NT2/D1 (cell line): ENCODE results near the gene TTLL7.

Experiments used
- DNase-seq: peaks from one replicate; pipeline ENCODE4 v3.0.0-alpha.2; 2011; ENCODE audit warnings: low read depth, low spot score
- H3K27me3 ChIP-seq: 2 replicates; pipeline ENCODE4 v1.6.0; 2011; ENCODE audit warnings: mild to moderate bottlenecking; ENCODE audit not compliant: insufficient read length, insufficient read depth
- H3K36me3 ChIP-seq: 2 replicates; pipeline ENCODE4 v1.6.1; 2011; ENCODE audit warnings: mild to moderate bottlenecking, low read length, mixed read lengths; ENCODE audit not compliant: insufficient read depth, insufficient read length
- H3K4me1 ChIP-seq: 2 replicates; pipeline ENCODE4 v1.5.1; 2011; ENCODE audit not compliant: insufficient read depth, insufficient read length
- H3K4me3 ChIP-seq: 2 replicates; pipeline ENCODE4 v1.5.1; 2011; ENCODE audit warnings: low read depth; ENCODE audit not compliant: insufficient read length
- H3K9ac ChIP-seq: 2 replicates; pipeline ENCODE4 v1.6.0; 2011; ENCODE audit warnings: low read depth; ENCODE audit not compliant: insufficient read length
- H3K9me3 ChIP-seq: 2 replicates; pipeline ENCODE4 v1.5.1; 2011; ENCODE audit warnings: mild to moderate bottlenecking, low read length; ENCODE audit not compliant: insufficient read depth
- SUZ12 ChIP-seq: IDR thresholded peaks from 2 replicates; pipeline ENCODE4 v1.6.1; 2011; ENCODE audit not compliant: insufficient read length, insufficient read depth; ENCODE audit errors: extremely low read depth
- YY1 ChIP-seq: IDR thresholded peaks from 2 replicates; pipeline ENCODE4 v1.6.1; 2011; ENCODE audit not compliant: insufficient read length, insufficient read depth
- ZNF274 ChIP-seq: IDR thresholded peaks from 2 replicates; pipeline ENCODE4 v1.6.1; 2011; ENCODE audit warnings: mild to moderate bottlenecking, low read depth, low read length

The TTLL7 gene

DNA sequence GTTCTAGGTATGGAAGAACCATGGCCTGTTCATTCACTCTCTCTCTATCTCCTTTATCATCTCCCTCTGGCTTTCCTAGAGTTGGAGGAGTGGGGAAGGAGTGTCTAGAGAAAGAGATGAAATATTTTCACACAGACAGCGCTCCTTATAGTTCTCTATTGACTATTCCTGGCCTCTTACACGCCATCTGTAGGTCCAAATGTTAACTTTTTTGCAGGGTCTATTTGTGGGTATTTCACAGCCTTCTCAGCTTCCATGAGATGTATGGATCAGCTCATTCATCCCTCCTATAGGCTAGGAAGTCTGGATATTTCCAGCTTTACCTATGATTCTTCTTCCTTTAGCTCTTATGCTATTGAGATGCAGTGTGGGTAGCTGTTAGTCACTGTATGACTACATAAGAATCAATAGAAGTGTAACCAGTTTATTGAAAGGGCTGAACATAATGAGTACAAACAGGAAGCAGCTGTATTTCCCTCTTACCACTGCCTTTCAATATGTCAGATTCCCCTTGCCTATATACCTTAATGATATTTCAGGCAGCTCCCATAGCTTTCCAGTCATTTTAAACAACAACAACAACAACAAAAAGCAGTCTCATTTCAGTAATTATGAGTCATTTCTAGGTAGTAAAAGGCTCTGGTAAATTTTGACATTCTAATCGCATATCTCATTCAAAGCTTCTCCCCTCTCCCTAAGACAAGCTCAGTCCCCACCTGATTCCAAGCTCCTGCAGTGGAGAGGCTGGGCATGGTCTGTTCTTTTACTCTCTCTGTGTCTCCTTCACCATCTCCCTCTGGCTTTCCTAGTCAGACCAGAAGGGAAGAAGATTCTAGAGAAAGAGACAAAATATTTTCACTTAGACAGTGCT lies 149.5 kb downstream of the TTLL7 start:
- Histone ChIP-seq H3K4me3 (no peak overlapping the region), H3K9ac (no peak overlapping the region), H3K9me3 (no peaks in the 10 kb centered on the region), H3K4me1 (no peaks in the 10 kb centered on the region), H3K36me3 (no peaks in the 10 kb centered on the region), H3K27me3 (no peaks in the 10 kb centered on the region)
- no peak for TF ChIP-seq ZNF274
- TF ChIP-seq YY1: no peak
- TF ChIP-seq SUZ12: no peak
- no peak for DNase-seq

- no peak for DNase-seq
- Histone ChIP-seq H3K9ac (no peak overlapping the region), H3K36me3 (no peaks in the 10 kb centered on the region), H3K4me1 (no peaks in the 10 kb centered on the region), H3K4me3 (no peak overlapping the region), H3K27me3 (no peaks in the 10 kb centered on the region), H3K9me3 (no peaks in the 10 kb centered on the region; the same call in 1 of the 2 replicates)
- TF ChIP-seq ZNF274 (no peak), YY1 (no peak), SUZ12 (no peak)
These were observed 152.8 kb downstream of the TTLL7 start for GRCh38 chr1:83846138-83846537.

GRCh38 chr1:83845437-83846071 lies 153.4 kb downstream of the TTLL7 start:
- TF ChIP-seq YY1 (no peak), ZNF274 (no peak), SUZ12 (no peak)
- no peaks in the 10 kb centered on the region for H3K4me1 ChIP-seq
- no peaks in the 10 kb centered on the region for H3K27me3 ChIP-seq
- no peak for DNase-seq
- H3K9me3 ChIP-seq: no peaks in the 10 kb centered on the region; the same call in 1 of the 2 replicates
- no peaks in the 10 kb centered on the region for H3K36me3 ChIP-seq
- no peak overlapping the region for H3K9ac ChIP-seq
- no peak overlapping the region for H3K4me3 ChIP-seq

DNA sequence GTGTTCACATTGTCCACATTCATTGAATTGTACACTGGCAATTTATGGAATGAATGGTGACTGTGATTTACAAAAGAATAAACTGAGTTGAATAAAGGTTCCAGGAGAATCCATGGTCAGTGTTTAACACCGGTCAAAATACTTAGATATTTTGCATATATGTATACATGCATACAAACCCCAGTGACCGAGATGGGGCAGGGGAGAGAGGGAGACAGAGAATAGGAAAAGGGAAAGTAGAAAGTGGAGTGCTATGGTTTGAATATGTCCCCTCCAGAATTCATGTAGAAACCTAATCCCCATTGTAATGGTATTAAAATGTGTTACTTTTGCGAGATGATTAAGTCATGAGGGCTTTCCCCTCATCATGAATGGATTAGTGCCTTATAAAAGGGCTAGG lies 154.4 kb downstream of the TTLL7 start:
- H3K4me1 ChIP-seq: no peaks in the 10 kb centered on the region
- no peaks in the 10 kb centered on the region for H3K36me3 ChIP-seq
- H3K9me3 ChIP-seq: no peaks in the 10 kb centered on the region; the same call in 1 of the 2 replicates
- no peak for DNase-seq
- H3K27me3 ChIP-seq: no peaks in the 10 kb centered on the region
- no peak overlapping the region for H3K9ac ChIP-seq
- no peak for TF ChIP-seq ZNF274
- no peak for TF ChIP-seq SUZ12
- TF ChIP-seq YY1: no peak
- H3K4me3 ChIP-seq: no peak overlapping the region

GRCh38 chr1:83839566-83840173 lies 159.3 kb downstream of the TTLL7 start:
- no peaks in the 10 kb centered on the region for H3K4me1 ChIP-seq
- H3K27me3 ChIP-seq: no peaks in the 10 kb centered on the region
- no peak overlapping the region for H3K9ac ChIP-seq
- H3K4me3 ChIP-seq: no peak overlapping the region
- H3K36me3 ChIP-seq: no peaks in the 10 kb centered on the region
- no peak for DNase-seq
- TF ChIP-seq SUZ12: no peak
- no peak for TF ChIP-seq YY1
- no peak for TF ChIP-seq ZNF274
- no peaks in the 10 kb centered on the region; the same call in 1 of the 2 replicates for H3K9me3 ChIP-seq

DNA sequence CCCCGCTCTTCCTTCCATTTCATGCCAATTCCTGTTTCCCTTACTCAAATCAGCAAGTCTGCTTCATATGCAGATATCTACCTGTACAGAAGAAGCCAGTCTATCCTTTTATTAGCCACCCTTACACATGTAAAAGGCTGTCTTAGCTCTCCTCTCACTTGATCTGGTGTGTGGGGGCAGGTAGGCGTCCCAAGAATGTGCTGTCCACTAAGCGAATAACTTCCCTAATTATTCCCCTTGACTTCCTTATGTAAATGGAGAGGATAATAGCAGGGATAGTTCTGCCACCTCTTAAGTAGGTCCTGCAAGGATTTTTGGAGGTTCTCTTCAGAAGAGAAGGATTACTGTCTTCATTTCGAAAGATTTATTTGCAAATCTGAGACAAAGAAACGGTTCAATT lies 160.4 kb downstream of the TTLL7 start:
- Histone ChIP-seq H3K27me3 (no peaks in the 10 kb centered on the region), H3K9ac (no peak overlapping the region), H3K4me3 (no peak overlapping the region), H3K9me3 (no peaks in the 10 kb centered on the region), H3K36me3 (no peaks in the 10 kb centered on the region), H3K4me1 (no peaks in the 10 kb centered on the region)
- peak; percentile 59 for DNase-seq
- TF ChIP-seq ZNF274 (no peak), YY1 (no peak), SUZ12 (no peak)

GRCh38 chr1:83836543-83836942 lies 162.4 kb downstream of the TTLL7 start:
- DNase-seq: no peak
- Histone ChIP-seq H3K27me3 (no peaks in the 10 kb centered on the region), H3K36me3 (no peaks in the 10 kb centered on the region), H3K9me3 (no peaks in the 10 kb centered on the region), H3K4me1 (no peaks in the 10 kb centered on the region), H3K9ac (no peak overlapping the region), H3K4me3 (no peak overlapping the region)
- TF ChIP-seq YY1: no peak
- no peak for TF ChIP-seq SUZ12
- no peak for TF ChIP-seq ZNF274
